H1 (cell line): ENCODE results near the gene LACTB. TPM values are rescaled to one million over a fixed set of nuclear protein-coding genes. Genes with fewer than 3 reads are reported as not detected.

Experiments used
- ATF2 ChIP-seq: IDR thresholded peaks from 2 replicates; pipeline ENCODE4 v1.6.1; 2012; ENCODE audit warnings: low read length, inconsistent platforms
- BCL11A ChIP-seq, 2 experiments: IDR thresholded peaks; one replicate each; pipeline ENCODE4 v1.6.1; 2011; ENCODE audit warnings: low read depth in 2 of 2, low read length in 2 of 2, mild to moderate bottlenecking in 2 of 2
- EP300 ChIP-seq, 2 experiments: IDR thresholded peaks; 1 replicate in 1 of 2; 2 replicates in 1 of 2; pipeline ENCODE4 v1.6.1; 2011 to 2012; ENCODE audit warnings: low read depth in 2 of 2, low read length in 2 of 2, mild to moderate bottlenecking in 2 of 2, borderline replicate concordance in 1 of 2, inconsistent platforms in 1 of 2, moderate library complexity in 1 of 2
- HDAC6 ChIP-seq: IDR thresholded peaks from one replicate; pipeline ENCODE4 v1.7.1; 2012; ENCODE audit warnings: low read depth, mild to moderate bottlenecking, inconsistent platforms, low read length, moderate library complexity
- MAX ChIP-seq: IDR thresholded peaks from 2 replicates; pipeline ENCODE4 v1.6.1; 2012; ENCODE audit warnings: inconsistent platforms
- POLR2A ChIP-seq, 2 experiments: IDR thresholded peaks; 1 replicate in 1 of 2; 2 replicates in 1 of 2; pipeline ENCODE4 v1.6.1; 2011; ENCODE audit warnings: low read depth in 2 of 2, low read length in 2 of 2, mild to moderate bottlenecking in 2 of 2; ENCODE audit errors: control extremely low read depth in 1 of 2
- polyA plus RNA-seq, 7 experiments: library from polyadenylated mRNA; depleted of rRNA in 3 of 7; stranded (reverse) in 5 of 7; unstranded in 2 of 7; fragments of >200 nt in 5 of 7; fragments of 200-250 nt in 2 of 7; gene quantifications; 1 replicate in 5 of 7; 2 replicates in 1 of 7; 4 replicates in 1 of 7; pipeline versions ENCODE4 v1.2.1 to v1.2.3, GENCODE V29; 2011 to 2013; ENCODE audit warnings: missing spikeins in 2 of 7, mixed read lengths in 2 of 7
- total RNA-seq: library from RNA; stranded (reverse); fragmentation: NEBNext Ultra II Directional; extraction: Animal tissue kit (Norgen Biotek cat#: 25700); gene quantifications from 2 replicates; pipeline ENCODE4 v1.2.1, GENCODE V29; 2021

The LACTB gene
- total and polyA plus RNA-seq, 2 of the 8 experiments (the other 6 are each of a cell fraction or from before 2014, with no cell fraction given) = 5.8 to 14.9 TPM

GRCh38 chr15:63090887-63091286, 30.8 kb upstream of the LACTB start (continued):
- TF ChIP-seq MAX (no peak), POLR2A (IDR thresholded peaks at IDR 0.05; ENCODE audit: control extremely low read depth in 1 of 2, low read depth in 2 of 2, low read length in 2 of 2) (no peak), HDAC6 (no peak), EP300 (IDR thresholded peaks at IDR 0.05; ENCODE audit: borderline replicate concordance in 1 of 2, low read depth in 2 of 2, low read length in 2 of 2) (no peak), BCL11A (IDR thresholded peaks at IDR 0.05; ENCODE audit: low read depth in 2 of 2, low read length in 2 of 2) (no peak), ATF2 (no peak)
